ENCODE data around the gene MELTF.

The MELTF gene

GRCh38 chr3:196991581-196992460 lies 37.8 kb downstream of the MELTF start:
- no peak for DNase-seq

- no peak for DNase-seq
Measured at GRCh38 chr3:196990601-196991007, 39.0 kb downstream of the MELTF start.

- DNase-seq = peak; percentile 75
Measured at GRCh38 chr3:196989721-196990262, 39.8 kb downstream of the MELTF start.

- peak; percentile 24 for DNase-seq
Measured at GRCh38 chr3:196988241-196989029, 41.2 kb downstream of the MELTF start.

- no peak for DNase-seq
Measured at GRCh38 chr3:196987022-196987421, 42.6 kb downstream of the MELTF start.

- no peak for DNase-seq
Measured at GRCh38 chr3:196985954-196986885, 43.4 kb downstream of the MELTF start.

GRCh38 chr3:196985298-196985697 lies 44.3 kb downstream of the MELTF start:
- no peak for DNase-seq

GRCh38 chr3:196983186-196983585 lies 46.4 kb downstream of the MELTF start:
- no peak for DNase-seq

GRCh38 chr3:196981657-196982056 lies 48.0 kb downstream of the MELTF start:
- DNase-seq = no peak

GRCh38 chr3:196979545-196979944 lies 50.1 kb downstream of the MELTF start:
- DNase-seq = no peak

GRCh38 chr3:196976941-196977340 lies 52.7 kb downstream of the MELTF start:
- DNase-seq = no peak

GRCh38 chr3:196975349-196975748 lies 54.3 kb downstream of the MELTF start:
- no peak for DNase-seq

- DNase-seq = no peak
Measured at GRCh38 chr3:196974661-196975060, 55.0 kb downstream of the MELTF start.

- no peak for DNase-seq
Measured at GRCh38 chr3:196971094-196971698, 58.4 kb downstream of the MELTF start.

- DNase-seq = no peak
Measured at GRCh38 chr3:196970547-196971093, 59.0 kb downstream of the MELTF start.

- peak; percentile 40 for DNase-seq
Measured at GRCh38 chr3:196969660-196970546, 59.7 kb downstream of the MELTF start.

GRCh38 chr3:196969134-196969659 lies 60.4 kb downstream of the MELTF start:
- no peak for DNase-seq

GRCh38 chr3:196968233-196969133 lies 61.1 kb downstream of the MELTF start, which contains the start of gene PIGZ:
Gene PIGZ, minus strand, starts transcription at chr3:196968833. Its CDS starts 16,802 bp downstream, at chr3:196952031.
- peak; percentile 39 for DNase-seq

Data from NCI-H510A (cell line).